Esophagus muscularis mucosa (tissue), 4 donors: Measurements from ENCODE around the gene KIRREL3. TPM values are rescaled to one million over a fixed set of nuclear protein-coding genes. Genes with fewer than 3 reads are reported as not detected.

Experiments used
- DNase-seq: peaks from one replicate; pipeline ENCODE4 v3.0.0-alpha.2; 2017; ENCODE audit errors: extremely low spot score
- H3K27ac ChIP-seq, 4 donors: fragments of 200-600 bp; sonication (generic); replicated peaks in 1 of 4; 1 replicate in 3 of 4; 2 replicates in 1 of 4; pipeline ENCODE4 v1.5.1; 2016 to 2019; ENCODE audit warnings: mild to moderate bottlenecking in 1 of 4
- H3K27me3 ChIP-seq, 4 donors: fragments of 200-600 bp; sonication (generic); one replicate each; pipeline versions ENCODE4 v1.5.1 to v1.6.0; 2016 to 2019
- H3K36me3 ChIP-seq, 4 donors: fragments of 200-600 bp; sonication (generic); one replicate each; pipeline ENCODE4 v1.5.1; 2016 to 2019
- H3K4me1 ChIP-seq, 4 donors: fragments of 200-600 bp; sonication (generic); one replicate each; pipeline ENCODE4 v1.5.1; 2016 to 2019
- H3K4me3 ChIP-seq, 4 donors: fragments of 200-600 bp; sonication (generic); 1 replicate in 2 of 4; 2 replicates in 2 of 4; pipeline ENCODE4 v1.5.1; 2016 to 2019; ENCODE audit warnings: mild to moderate bottlenecking in 4 of 4, moderate library complexity in 1 of 4
- H3K9me3 ChIP-seq, 4 donors: fragments of 200-600 bp; sonication (generic); 1 replicate in 3 of 4; 2 replicates in 1 of 4; pipeline ENCODE4 v1.5.1; 2016 to 2019
- EP300 ChIP-seq: sonication (generic); formaldehyde crosslinking; IDR thresholded peaks from one replicate; pipeline ENCODE4 v1.6.1; 2017; ENCODE audit warnings: antibody characterized with exemption
- POLR2A ChIP-seq: fragments of 450-650 bp; IDR thresholded peaks from one replicate; pipeline ENCODE4 v1.6.1; 2017; ENCODE audit warnings: antibody characterized with exemption, moderate library complexity, mild to moderate bottlenecking, low read depth
- POLR2AphosphoS5 ChIP-seq, 2 donors: sonication (generic); formaldehyde crosslinking; IDR thresholded peaks; one replicate each; pipeline ENCODE4 v1.6.1; 2017; ENCODE audit warnings: antibody characterized with exemption in 2 of 2
- WGBS: methylation state at CpG from one replicate; pipeline ENCODE4 v1.1.5; 2018; 5-methylcytosine and 5-hydroxymethylcytosine counted together
- intact Hi-C: fragments of 100-400 bp; cut with DNase I; formaldehyde crosslinking; loops from one replicate; pipeline ENCODE4 v1.15.1; 2023
- total RNA-seq, 4 donors: library from RNA; depleted of rRNA; stranded (reverse); fragments of >200 nt; gene quantifications; one replicate each; pipeline versions ENCODE4 v1.1.0 to v1.2.1, GENCODE V29; 2016
- TF ChIP-seq, protein P1 (sequence below), 3 experiments: fragments of 200-600 bp in 2 of 3; fragments of 450-650 bp in 1 of 3; sonication (generic) in 2 of 3; IDR thresholded peaks; one replicate each; pipeline ENCODE4 v1.5.1; 2017 to 2019; ENCODE audit warnings: antibody characterized with exemption in 3 of 3, mild to moderate bottlenecking in 2 of 3, moderate library complexity in 1 of 3

Gene KIRREL3
- total RNA-seq, 4 donors from 2014 or later: 1.7 to 6.5 (median 3.1) TPM

DNA sequence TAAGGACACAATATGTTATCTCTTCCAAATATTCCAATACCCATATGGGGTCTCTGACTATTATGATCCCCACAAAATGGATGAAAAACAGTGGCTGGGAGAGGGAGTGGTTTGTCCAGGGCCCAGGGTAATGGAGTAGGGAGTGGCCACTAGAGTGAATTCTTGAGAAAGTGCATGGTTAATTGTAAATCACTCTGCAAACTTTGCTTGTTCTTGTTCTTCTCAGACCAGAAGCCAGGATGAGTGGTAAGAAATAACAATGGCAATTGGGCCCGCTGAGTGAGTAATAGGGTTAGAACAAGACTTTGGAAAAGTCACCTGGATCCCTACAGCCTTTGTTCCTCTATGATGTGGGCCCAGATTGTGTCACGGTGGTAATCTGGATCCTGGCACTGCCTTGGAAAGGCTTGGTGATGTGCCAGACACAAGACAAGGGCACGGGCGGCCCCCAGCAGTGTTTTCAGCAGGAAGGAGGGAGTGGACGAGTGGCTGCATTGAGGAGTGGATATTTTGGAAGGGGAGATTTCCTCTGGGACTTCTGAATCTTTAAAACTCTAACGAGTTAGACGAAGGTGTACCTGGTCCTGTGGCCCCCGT, 18.2 kb upstream of the KIRREL3 start:
- Histone ChIP-seq H3K27me3 (peaks cover 0 to 3% (median 0%) of the 10 kb centered on the region in 4 donors), H3K4me1 (no peaks in the 10 kb centered on the region), H3K27ac (no peak overlapping the region), H3K36me3 (no peaks in the 10 kb centered on the region), H3K4me3 (no peak overlapping the region), H3K9me3 (no peaks in the 10 kb centered on the region)
- TF ChIP-seq POLR2A: no peak
- no peak for TF ChIP-seq EP300
- TF ChIP-seq, protein P1, sequence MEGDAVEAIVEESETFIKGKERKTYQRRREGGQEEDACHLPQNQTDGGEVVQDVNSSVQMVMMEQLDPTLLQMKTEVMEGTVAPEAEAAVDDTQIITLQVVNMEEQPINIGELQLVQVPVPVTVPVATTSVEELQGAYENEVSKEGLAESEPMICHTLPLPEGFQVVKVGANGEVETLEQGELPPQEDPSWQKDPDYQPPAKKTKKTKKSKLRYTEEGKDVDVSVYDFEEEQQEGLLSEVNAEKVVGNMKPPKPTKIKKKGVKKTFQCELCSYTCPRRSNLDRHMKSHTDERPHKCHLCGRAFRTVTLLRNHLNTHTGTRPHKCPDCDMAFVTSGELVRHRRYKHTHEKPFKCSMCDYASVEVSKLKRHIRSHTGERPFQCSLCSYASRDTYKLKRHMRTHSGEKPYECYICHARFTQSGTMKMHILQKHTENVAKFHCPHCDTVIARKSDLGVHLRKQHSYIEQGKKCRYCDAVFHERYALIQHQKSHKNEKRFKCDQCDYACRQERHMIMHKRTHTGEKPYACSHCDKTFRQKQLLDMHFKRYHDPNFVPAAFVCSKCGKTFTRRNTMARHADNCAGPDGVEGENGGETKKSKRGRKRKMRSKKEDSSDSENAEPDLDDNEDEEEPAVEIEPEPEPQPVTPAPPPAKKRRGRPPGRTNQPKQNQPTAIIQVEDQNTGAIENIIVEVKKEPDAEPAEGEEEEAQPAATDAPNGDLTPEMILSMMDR (IDR thresholded peaks at IDR 0.05): no peak
- TF ChIP-seq POLR2AphosphoS5 (IDR thresholded peaks at IDR 0.05): no peak
- no peak for DNase-seq
- WGBS: 85% methylated on average over 8 of the region's 8 CpGs
- intact Hi-C loops: no loop called here

DNA sequence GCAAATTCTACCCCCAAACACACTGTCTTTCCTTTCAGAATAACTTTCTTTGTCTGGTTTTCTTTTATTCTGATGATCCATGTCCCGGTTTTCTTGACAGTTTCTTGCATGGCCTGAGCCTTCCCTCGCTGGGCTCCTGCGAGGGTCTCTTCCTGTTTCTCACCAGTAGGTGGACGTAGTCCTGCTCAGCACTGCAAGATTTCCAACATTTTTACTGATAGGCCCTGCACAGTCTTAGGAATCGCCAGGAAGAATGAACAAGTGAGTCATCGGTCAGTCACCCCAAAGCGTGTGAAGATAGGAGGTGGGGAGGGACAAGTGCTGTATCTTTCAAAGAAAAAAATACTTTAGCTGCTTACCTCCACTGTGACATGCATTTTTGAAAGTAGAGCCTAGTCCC, 16.9 kb upstream of the KIRREL3 start:
- no peak overlapping the region for H3K4me3 ChIP-seq
- no peak for DNase-seq
- H3K27ac ChIP-seq: no peak overlapping the region
- no peaks in the 10 kb centered on the region for H3K4me1 ChIP-seq
- no peaks in the 10 kb centered on the region for H3K9me3 ChIP-seq
- peaks cover 0 to 14% (median 0%) of the 10 kb centered on the region in 4 donors for H3K27me3 ChIP-seq
- TF ChIP-seq POLR2A (no peak), POLR2AphosphoS5 (IDR thresholded peaks at IDR 0.05) (no peak), EP300 (no peak)
- TF ChIP-seq, protein P1 (IDR thresholded peaks at IDR 0.05): no peak
- 45% methylated on average over 7 of the region's 7 CpGs for whole genome bisulfite sequencing
- H3K36me3 ChIP-seq: no peaks in the 10 kb centered on the region
- intact Hi-C loops: no loop called here

DNA sequence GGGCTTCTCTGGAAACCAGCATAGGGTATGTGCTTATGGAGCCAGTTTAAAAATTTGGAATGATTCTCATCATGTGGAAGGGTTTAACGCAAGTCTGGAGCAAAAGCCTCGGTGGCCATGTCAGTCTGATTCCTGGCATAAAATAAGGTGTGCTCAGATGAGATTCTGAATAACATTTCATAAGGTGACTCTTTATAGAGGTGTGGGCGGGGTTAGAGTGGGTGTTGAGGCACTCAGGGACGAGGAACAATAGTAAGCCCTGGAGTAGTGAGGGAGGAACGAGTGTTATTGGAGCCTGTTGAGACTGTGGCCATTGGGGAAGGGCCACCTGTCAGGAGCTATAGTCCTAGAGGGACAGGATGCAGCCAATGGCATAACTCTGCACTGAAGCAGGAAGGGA, 13.0 kb upstream of the KIRREL3 start:
- WGBS: 84% methylated on average over 5 of the region's 5 CpGs
- DNase-seq: no peak
- intact Hi-C loops: no loop called here
- no peak overlapping the region for H3K27ac ChIP-seq
- no peak overlapping the region for H3K4me3 ChIP-seq
- no peaks in the 10 kb centered on the region for H3K36me3 ChIP-seq
- peaks cover 0 to 37% (median 0%) of the 10 kb centered on the region in 4 donors for H3K27me3 ChIP-seq
- no peaks in the 10 kb centered on the region for H3K4me1 ChIP-seq
- H3K9me3 ChIP-seq: no peaks in the 10 kb centered on the region
- no peak for TF ChIP-seq POLR2A

DNA sequence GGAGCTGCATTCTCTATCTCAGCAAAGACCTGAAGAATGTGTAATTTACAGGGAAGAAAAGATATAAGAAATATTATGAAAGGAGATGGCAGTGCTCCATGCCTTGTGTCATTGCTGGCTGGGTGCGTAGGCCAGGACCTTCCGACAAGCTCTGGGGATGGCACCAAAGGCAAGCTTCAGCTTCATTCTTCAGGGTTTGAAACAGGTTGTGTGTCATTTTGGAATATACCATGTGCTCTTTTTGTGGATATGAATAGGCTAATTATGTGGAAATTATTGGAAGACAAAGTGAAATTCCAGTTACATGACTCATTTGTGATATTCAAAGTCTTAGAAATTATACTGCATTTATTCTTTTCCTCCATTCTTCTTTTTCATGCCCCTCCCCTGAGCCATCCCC, 5.7 kb upstream of the KIRREL3 start:
- intact Hi-C loops: no loop called here
- TF ChIP-seq POLR2AphosphoS5 (IDR thresholded peaks at IDR 0.05) (no peak), EP300 (no peak), POLR2A (no peak)
- TF ChIP-seq, protein P1 (IDR thresholded peaks at IDR 0.05): no peak
- no peaks in the 10 kb centered on the region for H3K36me3 ChIP-seq
- H3K4me3 ChIP-seq: no peak overlapping the region
- no peak overlapping the region for H3K27ac ChIP-seq
- peaks cover 5 to 15% (median 11%) of the 10 kb centered on the region in 4 donors for H3K4me1 ChIP-seq
- 61% methylated on average over 2 of the region's 2 CpGs for WGBS
- no peaks in the 10 kb centered on the region for H3K9me3 ChIP-seq
- no peak for DNase-seq
- peaks cover 0 to 69% (median 30%) of the 10 kb centered on the region in 4 donors for H3K27me3 ChIP-seq

DNA sequence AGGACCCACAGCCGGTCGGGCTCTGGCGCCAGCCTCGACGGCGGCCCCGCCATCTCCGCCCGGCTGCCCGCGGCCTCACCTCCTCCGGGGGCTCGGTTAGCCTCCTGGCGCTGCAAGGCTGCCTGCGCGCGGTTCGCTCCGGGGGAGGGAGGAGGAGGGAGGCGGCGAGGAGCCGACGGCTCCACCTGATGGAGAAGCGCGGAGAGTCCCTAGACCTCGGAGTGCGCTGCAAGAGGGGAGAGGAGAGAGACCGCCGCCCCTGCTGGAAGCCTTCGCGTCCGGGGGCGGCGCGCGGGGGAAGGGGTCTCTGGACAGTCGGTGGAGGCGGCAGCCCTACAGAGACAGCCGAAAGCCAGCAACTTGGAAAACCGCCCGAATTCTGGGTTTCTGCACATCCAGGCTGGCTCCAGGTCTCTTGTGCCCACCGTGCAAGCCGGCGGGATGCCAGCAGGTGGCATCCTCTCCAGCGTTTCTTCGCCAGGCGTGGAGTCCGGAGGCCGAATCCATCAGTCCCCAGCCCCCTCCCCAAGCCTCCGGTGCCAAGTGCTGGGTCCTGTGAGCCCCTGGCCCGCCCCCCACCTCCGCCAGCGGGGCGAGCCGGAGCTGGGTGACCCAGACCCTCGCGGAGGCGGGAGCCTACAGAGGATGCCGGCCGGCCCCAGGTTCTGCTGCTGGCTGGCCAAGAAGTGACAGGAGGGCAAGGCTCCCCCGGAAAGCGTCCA, 2.9 kb upstream of the KIRREL3 start:
- H3K36me3 ChIP-seq: no peaks in the 10 kb centered on the region
- H3K27ac ChIP-seq: no peak overlapping the region
- H3K4me1 ChIP-seq: peaks cover 11 to 28% (median 21%) of the 10 kb centered on the region in 4 donors
- 5% methylated on average over 7 of the region's 62 CpGs for WGBS
- intact Hi-C loops: no loop called here
- peak overlapping the region; percentile 33 to 49 (median 39) for H3K4me3 ChIP-seq
- no peak for TF ChIP-seq EP300
- TF ChIP-seq, protein P1 (IDR thresholded peaks at IDR 0.05): no peak
- TF ChIP-seq POLR2A: no peak
- TF ChIP-seq POLR2AphosphoS5 (IDR thresholded peaks at IDR 0.05): no peak
- no peak for DNase-seq
- H3K27me3 ChIP-seq: peaks cover 0 to 81% (median 35%) of the 10 kb centered on the region in 4 donors
- no peaks in the 10 kb centered on the region for H3K9me3 ChIP-seq
